HG03575 (cell line): ENCODE measurements around the gene TBX5.

Experiments
- ATAC-seq: cut with Tn5 transposase; IDR thresholded peaks from one replicate; pipeline ENCODE4 v1.9.1; 2021; ENCODE audit not compliant: unreplicated experiment, insufficient number of reproducible peaks, low FRiP score; ENCODE audit errors: extremely low read depth

The TBX5 gene

GRCh38 chr12:114342656-114343055 is 63.3 kb downstream of the TBX5 start:
- ATAC-seq = no peak

GRCh38 chr12:114341635-114342034 is 64.3 kb downstream of the TBX5 start:
- no peak for ATAC-seq

GRCh38 chr12:114340231-114340630 is 65.7 kb downstream of the TBX5 start:
- ATAC-seq = no peak

GRCh38 chr12:114339626-114340025 is 66.3 kb downstream of the TBX5 start:
- no peak for ATAC-seq

GRCh38 chr12:114335607-114336006 is 70.3 kb downstream of the TBX5 start:
- no peak for ATAC-seq

GRCh38 chr12:114334395-114334794 is 71.5 kb downstream of the TBX5 start:
- ATAC-seq = no peak

GRCh38 chr12:114328292-114328691 is 77.7 kb downstream of the TBX5 start:
- ATAC-seq = no peak

GRCh38 chr12:114327765-114328164 is 78.2 kb downstream of the TBX5 start:
- ATAC-seq = no peak

GRCh38 chr12:114321524-114321923 is 84.4 kb downstream of the TBX5 start:
- ATAC-seq = no peak

- ATAC-seq = no peak
Measured at GRCh38 chr12:114320968-114321367, 85.0 kb downstream of the TBX5 start.

- ATAC-seq = no peak
Measured at GRCh38 chr12:114320101-114320500, 85.8 kb downstream of the TBX5 start.

- no peak for ATAC-seq
Measured at GRCh38 chr12:114319422-114319821, 86.5 kb downstream of the TBX5 start.

GRCh38 chr12:114318984-114319383 is 87.0 kb downstream of the TBX5 start:
- no peak for ATAC-seq

- no peak for ATAC-seq
Measured at GRCh38 chr12:114316076-114316475, 89.9 kb downstream of the TBX5 start.

GRCh38 chr12:114314974-114315720 is 90.8 kb downstream of the TBX5 start:
- ATAC-seq = no peak

- no peak for ATAC-seq
Measured at GRCh38 chr12:114314403-114314802, 91.5 kb downstream of the TBX5 start.

- no peak for ATAC-seq
Measured at GRCh38 chr12:114313910-114314309, 92.0 kb downstream of the TBX5 start.

- ATAC-seq = no peak
Measured at GRCh38 chr12:114311974-114312373, 94.0 kb downstream of the TBX5 start.

GRCh38 chr12:114306646-114307045 is 99.3 kb downstream of the TBX5 start:
- ATAC-seq = no peak

GRCh38 chr12:114305446-114305845 is 100.5 kb downstream of the TBX5 start:
- no peak for ATAC-seq
